Measurements from ENCODE around the gene ATP5MK. TPM values are rescaled to one million over a fixed set of nuclear protein-coding genes. Genes with fewer than 3 reads are reported as not detected.
A peak's percentile ranks its signal among the peaks of the same experiment; 100 is the strongest.

ATP5MK gene
- total and polyA plus RNA-seq, 2 experiments from 2014 or later, result 197 to 566 TPM

DNA sequence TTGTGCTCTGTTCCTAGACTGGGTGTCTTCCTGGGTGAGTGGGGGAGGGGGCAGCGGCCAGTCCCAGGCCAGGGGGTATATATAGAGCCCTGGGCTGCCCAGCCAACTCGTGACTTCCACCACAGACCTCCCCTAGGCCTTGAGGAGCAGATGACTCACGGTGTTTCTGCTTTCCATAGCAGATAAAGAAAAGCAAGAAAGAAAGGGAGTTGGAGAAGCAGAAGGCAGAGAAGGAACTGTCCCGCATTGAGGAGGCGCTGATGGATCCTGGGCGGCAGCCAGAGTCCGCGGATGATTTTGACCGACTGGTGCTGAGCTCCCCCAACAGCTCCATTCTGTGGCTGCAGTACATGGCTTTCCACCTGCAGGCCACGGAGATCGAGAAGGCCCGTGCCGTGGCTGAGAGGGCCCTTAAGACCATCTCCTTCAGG, 45.8 kb upstream of the ATP5MK start:
- Histone ChIP-seq H3K4me1 (ENCODE audit: insufficient read depth) (peaks cover 16% of the 10 kb centered on the region), H3K9me2 (ENCODE audit: insufficient read depth) (no peaks in the 10 kb centered on the region), H3K27ac (0 out of 2 replicates have a peak overlapping the region, but pooled peaks have one; percentile 12), H3F3A (ENCODE audit: insufficient read depth) (peaks cover 40% of the 10 kb centered on the region), H2AFZ (no peak overlapping the region), H3K9me3 (ENCODE audit: low read depth) (no peaks in the 10 kb centered on the region), H3K36me3 (ENCODE audit: low read depth) (peaks cover 54% of the 10 kb centered on the region), H3K79me2 (ENCODE audit: insufficient read depth) (peaks cover 18% of the 10 kb centered on the region), H4K20me1 (ENCODE audit: insufficient read depth) (no peaks in the 10 kb centered on the region), H3K4me2 (ENCODE audit: unreplicated experiment) (no peak overlapping the region), H3K9ac (no peak overlapping the region), H3K4me3 (no peak overlapping the region), H3K27me3 (replicated peaks; ENCODE audit: insufficient read depth) (no peaks in the 10 kb centered on the region)
- TF ChIP-seq EZH2 (IDR thresholded peaks at IDR 0.05; ENCODE audit: insufficient read depth, poor library complexity, severe bottlenecking) (no peak), EZH2phosphoT487 (IDR thresholded peaks at IDR 0.05; ENCODE audit: insufficient read depth, low read depth) (no peak)
- in situ Hi-C loops (cut with MboI), result no loop called here
- peak; percentile 40 for DNase-seq
- WGBS, 2 experiments (ENCODE audit: low coverage in 1 of 2, low lambda C conversion rate in 2 of 2, missing lambda C conversion rate in 2 of 2), result 70 to 81% methylated on average over 13 of the region's 13 CpGs

DNA sequence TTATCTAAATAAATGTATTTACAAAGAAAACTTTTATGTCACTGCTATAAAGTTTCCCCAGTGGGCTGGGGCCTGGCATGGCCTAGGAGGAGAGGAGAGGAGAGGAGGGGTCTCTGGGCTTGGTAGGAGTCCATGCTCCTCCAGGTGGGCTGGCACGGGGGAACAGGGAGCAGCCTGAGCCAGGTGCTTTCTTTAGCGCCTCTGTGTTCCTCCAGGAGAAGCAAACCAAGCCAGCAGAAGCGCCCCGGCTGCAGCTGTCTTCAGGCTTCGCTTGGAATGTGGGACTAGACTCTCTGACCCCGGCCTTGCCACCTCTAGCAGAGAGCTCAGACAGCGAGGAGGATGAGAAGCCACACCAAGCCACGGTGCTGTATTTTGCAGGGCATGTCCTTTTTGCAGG, 45.3 kb upstream of the ATP5MK start:
- no peaks in the 10 kb centered on the region for H3K9me2 ChIP-seq (ENCODE audit: insufficient read depth)
- H3K9me3 ChIP-seq (ENCODE audit: low read depth), result no peaks in the 10 kb centered on the region
- DNase-seq, result no peak
- in situ Hi-C loops (cut with MboI), result no loop called here
- H3K9ac ChIP-seq, result no peak overlapping the region
- H3K27ac ChIP-seq, result 0 out of 2 replicates have a peak overlapping the region, but pooled peaks have one; percentile 12
- peaks cover 40% of the 10 kb centered on the region for H3F3A ChIP-seq (ENCODE audit: insufficient read depth)
- H3K4me1 ChIP-seq (ENCODE audit: insufficient read depth), result peaks cover 12% of the 10 kb centered on the region
- H3K36me3 ChIP-seq (ENCODE audit: low read depth), result peaks cover 53% of the 10 kb centered on the region
- no peaks in the 10 kb centered on the region for H3K27me3 ChIP-seq (replicated peaks; ENCODE audit: insufficient read depth)
- no peak for TF ChIP-seq EZH2phosphoT487 (IDR thresholded peaks at IDR 0.05; ENCODE audit: insufficient read depth, low read depth)
- TF ChIP-seq EZH2 (IDR thresholded peaks at IDR 0.05; ENCODE audit: insufficient read depth, poor library complexity, severe bottlenecking), result no peak
- H3K79me2 ChIP-seq (ENCODE audit: insufficient read depth), result peaks cover 13% of the 10 kb centered on the region
- H3K4me2 ChIP-seq (ENCODE audit: unreplicated experiment), result no peak overlapping the region
- no peaks in the 10 kb centered on the region for H4K20me1 ChIP-seq (ENCODE audit: insufficient read depth)
- no peak overlapping the region for H3K4me3 ChIP-seq
- H2AFZ ChIP-seq, result no peak overlapping the region
- 83 to 86% methylated on average over 8 of the region's 8 CpGs for WGBS, 2 experiments (ENCODE audit: low coverage in 1 of 2, low lambda C conversion rate in 2 of 2, missing lambda C conversion rate in 2 of 2)

DNA sequence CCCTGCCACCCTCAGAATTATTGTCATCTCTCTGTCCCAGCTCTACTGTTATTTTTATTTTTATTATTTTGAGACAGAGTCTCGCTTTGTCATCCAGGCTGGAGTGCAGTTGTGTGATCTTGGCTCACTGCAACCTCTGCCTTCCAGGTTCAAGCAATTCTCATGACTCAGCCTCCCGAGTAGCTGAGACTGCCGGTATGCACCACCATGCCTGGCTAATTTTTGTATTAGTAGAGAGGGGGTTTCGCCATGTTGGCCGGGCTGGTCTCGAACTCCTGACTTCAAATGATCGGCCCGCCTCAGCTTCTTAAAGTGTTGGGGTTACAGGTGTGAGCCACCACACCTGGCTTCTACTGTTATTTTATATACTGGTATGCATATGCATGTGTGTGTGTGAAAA, 44.9 kb upstream of the ATP5MK start:
- Histone ChIP-seq H4K20me1 (ENCODE audit: insufficient read depth) (no peaks in the 10 kb centered on the region), H3F3A (ENCODE audit: insufficient read depth) (peaks cover 40% of the 10 kb centered on the region), H3K79me2 (ENCODE audit: insufficient read depth) (peaks cover 11% of the 10 kb centered on the region; the same call in 1 of the 2 replicates), H3K4me2 (ENCODE audit: unreplicated experiment) (no peak overlapping the region), H3K36me3 (ENCODE audit: low read depth) (peaks cover 56% of the 10 kb centered on the region), H2AFZ (no peak overlapping the region), H3K27me3 (replicated peaks; ENCODE audit: insufficient read depth) (no peaks in the 10 kb centered on the region), H3K9me3 (ENCODE audit: low read depth) (no peaks in the 10 kb centered on the region), H3K4me3 (no peak overlapping the region), H3K9me2 (ENCODE audit: insufficient read depth) (no peaks in the 10 kb centered on the region), H3K9ac (no peak overlapping the region), H3K4me1 (ENCODE audit: insufficient read depth) (peaks cover 8% of the 10 kb centered on the region), H3K27ac (peak overlapping the region; percentile 41; the same call in 1 of the 2 replicates)
- DNase-seq, result peak; percentile 28
- WGBS, 2 experiments (ENCODE audit: low coverage in 1 of 2, low lambda C conversion rate in 2 of 2, missing lambda C conversion rate in 2 of 2), result 71 to 74% methylated on average over 8 of the region's 8 CpGs
- no peak for TF ChIP-seq EZH2phosphoT487 (IDR thresholded peaks at IDR 0.05; ENCODE audit: insufficient read depth, low read depth)
- TF ChIP-seq EZH2 (IDR thresholded peaks at IDR 0.05; ENCODE audit: insufficient read depth, poor library complexity, severe bottlenecking), result no peak
- in situ Hi-C loops (cut with MboI), result no loop called here

DNA sequence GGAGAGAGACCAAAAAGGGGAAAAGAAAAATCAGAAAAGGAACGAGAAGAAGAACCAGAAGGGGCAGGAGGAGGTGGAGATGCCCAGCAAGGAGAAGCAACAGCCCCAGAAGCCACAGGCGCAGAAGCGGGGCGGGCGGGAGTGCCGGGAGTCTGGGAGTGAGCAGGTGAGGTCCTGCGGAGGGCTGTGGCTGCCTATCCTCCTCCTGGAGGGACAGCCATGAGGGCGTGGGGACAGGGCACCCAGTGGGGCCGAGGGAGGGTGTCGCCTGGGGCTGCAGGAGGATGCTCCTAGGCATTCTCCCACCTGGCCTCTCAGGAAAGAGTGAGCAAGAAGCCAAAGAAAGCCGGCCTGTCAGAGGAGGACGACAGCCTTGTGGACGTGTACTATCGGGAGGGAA, 44.1 kb upstream of the ATP5MK start:
- in situ Hi-C loops (cut with MboI), result no loop called here
- no peaks in the 10 kb centered on the region for H4K20me1 ChIP-seq (ENCODE audit: insufficient read depth)
- no peak for DNase-seq
- no peak overlapping the region for H2AFZ ChIP-seq
- H3F3A ChIP-seq (ENCODE audit: insufficient read depth), result peaks cover 33% of the 10 kb centered on the region
- no peak overlapping the region for H3K4me2 ChIP-seq (ENCODE audit: unreplicated experiment)
- no peak overlapping the region for H3K4me3 ChIP-seq
- H3K79me2 ChIP-seq (ENCODE audit: insufficient read depth), result peaks cover 4% of the 10 kb centered on the region; the same call in 1 of the 2 replicates
- TF ChIP-seq EZH2phosphoT487 (IDR thresholded peaks at IDR 0.05; ENCODE audit: insufficient read depth, low read depth) (no peak), EZH2 (IDR thresholded peaks at IDR 0.05; ENCODE audit: insufficient read depth, poor library complexity, severe bottlenecking) (no peak)
- no peak overlapping the region for H3K27ac ChIP-seq
- H3K4me1 ChIP-seq (ENCODE audit: insufficient read depth), result peaks cover under 1% of the 10 kb centered on the region; the same call in 1 of the 2 replicates
- 88 to 93% methylated on average over 5 to 14 of the region's 14 CpGs for WGBS, 2 experiments (ENCODE audit: low coverage in 1 of 2, low lambda C conversion rate in 2 of 2, missing lambda C conversion rate in 2 of 2)
- no peaks in the 10 kb centered on the region for H3K27me3 ChIP-seq (replicated peaks; ENCODE audit: insufficient read depth)
- H3K36me3 ChIP-seq (ENCODE audit: low read depth), result peaks cover 57% of the 10 kb centered on the region
- no peaks in the 10 kb centered on the region for H3K9me2 ChIP-seq (ENCODE audit: insufficient read depth)
- H3K9me3 ChIP-seq (ENCODE audit: low read depth), result no peaks in the 10 kb centered on the region
- no peak overlapping the region for H3K9ac ChIP-seq
